Stimulated activated CD8-positive, alpha-beta memory T cell treated with anti-CD3 and anti-CD28 coated beads, Interleukin-4, amount 100 ng/mL, for 48 hours (primary cell): Measurements from ENCODE around the gene TIMP2.

Experiments used
- DNase-seq: peaks from one replicate; pipeline ENCODE4 v3.0.0-alpha.2; 2020

Gene TIMP2

DNA sequence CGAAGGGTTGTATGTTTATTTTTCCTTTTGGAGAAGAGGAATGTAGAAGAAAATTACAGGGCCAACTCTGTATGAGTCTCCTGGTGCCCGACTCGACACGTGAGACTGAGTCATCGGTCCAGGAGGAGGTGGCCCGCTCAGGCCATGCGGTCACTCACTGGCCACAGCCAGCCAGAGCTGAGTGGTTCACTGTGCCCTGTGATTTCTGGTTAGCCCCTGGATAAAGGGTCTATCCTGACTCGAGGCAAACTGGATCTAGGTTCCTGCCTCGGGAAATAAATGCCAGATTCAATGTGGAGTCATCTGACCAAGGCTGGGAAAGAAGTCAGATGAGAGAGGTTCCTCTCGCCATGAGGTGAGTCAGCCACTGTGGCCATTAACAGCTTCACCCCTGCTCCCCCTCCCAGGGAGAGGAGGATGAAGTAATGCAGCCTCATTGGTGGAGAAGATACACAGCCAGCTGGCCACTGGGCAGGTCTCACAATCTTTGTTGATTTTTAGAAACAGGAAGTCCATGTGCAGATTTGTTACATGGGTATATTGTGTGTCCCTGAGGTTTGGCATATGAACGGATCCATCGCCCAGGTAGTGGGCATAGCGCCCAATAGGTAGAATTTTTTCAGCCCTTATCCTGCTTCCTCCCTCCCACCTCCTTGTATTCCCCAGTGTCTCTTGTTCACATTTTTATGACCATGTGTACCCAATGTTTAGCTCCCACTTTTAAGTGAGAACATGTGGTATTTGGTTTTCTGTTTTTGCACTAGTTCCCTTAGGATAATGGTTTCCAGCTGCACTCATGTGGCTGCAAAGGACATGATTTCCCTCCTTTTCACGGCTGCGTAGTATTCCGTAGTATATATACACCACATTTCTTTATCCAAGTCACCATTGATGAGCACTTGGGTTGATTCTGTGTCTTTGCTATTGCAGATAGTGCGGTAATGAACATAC, 62.8 kb downstream of the TIMP2 start:
- no peak for DNase-seq

DNA sequence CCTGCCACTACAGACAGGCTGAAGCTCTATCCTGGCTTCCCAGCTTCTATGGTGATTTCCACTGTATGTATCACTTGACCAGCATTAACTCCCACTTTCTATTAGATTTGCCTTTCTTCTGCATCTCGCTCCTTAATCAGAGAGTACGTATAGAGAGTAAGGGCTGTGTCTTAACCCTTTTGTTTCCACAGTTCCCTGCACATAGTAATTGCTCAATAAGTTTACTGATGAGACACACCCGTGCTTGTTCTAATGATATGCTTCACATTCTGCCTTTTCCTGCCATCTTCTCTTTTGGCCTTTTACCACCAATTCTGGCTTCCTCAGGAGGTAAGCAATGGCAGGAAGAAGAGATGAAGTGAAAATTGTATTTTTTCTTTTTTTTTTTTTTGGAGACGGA, 64.0 kb downstream of the TIMP2 start:
- no peak for DNase-seq

DNA sequence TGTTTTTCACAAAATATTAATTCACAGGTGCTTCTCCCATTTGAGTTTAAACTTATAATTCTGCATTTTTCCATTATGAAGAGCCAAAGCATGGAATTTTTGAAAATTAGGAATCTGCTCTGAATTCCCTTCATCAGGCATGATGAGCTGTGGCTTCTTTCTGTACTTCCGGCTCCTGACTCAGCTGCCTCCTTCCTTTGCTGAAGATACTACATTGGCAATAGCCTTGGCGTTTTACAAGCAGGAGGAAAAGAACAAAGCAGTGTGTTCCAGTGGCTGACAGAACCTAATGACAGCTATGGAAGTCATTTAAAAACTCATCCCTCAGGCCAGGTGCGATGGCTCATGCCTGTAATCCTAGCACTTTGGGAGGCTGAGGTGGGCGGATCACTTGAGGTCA, 66.1 kb downstream of the TIMP2 start:
- no peak for DNase-seq

DNA sequence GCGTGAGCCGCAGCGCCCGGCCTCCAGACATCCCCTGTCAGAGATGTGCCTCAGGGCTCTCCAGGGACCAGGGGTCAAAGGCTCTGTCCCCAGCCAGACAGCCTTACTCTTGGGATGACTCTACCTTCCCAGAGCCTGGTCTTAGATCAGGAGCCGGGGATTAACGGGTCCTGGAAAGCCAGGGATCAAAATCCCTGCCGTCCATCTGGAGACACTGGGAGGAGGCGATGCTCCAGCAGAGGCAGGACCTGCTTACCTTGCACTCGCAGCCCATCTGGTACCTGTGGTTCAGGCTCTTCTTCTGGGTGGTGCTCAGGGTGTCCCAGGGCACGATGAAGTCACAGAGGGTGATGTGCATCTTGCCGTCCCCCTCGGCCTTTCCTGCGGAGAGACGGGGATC, 67.9 kb downstream of the TIMP2 start:
- DNase-seq: no peak

DNA sequence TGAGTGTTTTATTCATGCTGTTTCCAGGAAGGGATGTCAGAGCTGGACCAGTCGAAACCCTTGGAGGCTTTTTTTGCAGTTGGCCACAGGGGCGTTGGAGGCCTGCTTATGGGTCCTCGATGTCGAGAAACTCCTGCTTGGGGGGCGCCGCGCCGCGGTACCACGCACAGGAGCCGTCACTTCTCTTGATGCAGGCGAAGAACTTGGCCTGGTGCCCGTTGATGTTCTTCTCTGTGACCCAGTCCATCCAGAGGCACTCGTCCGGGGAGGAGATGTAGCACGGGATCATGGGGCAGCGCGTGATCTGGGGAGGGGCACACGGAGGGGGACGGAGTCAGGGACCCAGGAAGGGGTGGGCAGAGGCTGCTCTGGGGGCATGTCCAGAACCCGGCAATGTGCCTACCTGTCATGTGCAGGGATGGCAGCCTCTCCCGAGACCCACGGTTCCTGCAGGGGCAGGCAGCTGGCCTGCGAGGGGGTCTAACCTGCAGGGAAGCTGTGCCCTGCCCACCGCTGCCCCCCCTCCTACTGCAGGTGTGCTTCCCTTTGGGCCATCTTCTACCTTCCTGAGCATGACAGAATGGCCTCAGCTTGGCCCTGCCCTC, 69.5 kb downstream of the TIMP2 start:
- DNase-seq: no peak

DNA sequence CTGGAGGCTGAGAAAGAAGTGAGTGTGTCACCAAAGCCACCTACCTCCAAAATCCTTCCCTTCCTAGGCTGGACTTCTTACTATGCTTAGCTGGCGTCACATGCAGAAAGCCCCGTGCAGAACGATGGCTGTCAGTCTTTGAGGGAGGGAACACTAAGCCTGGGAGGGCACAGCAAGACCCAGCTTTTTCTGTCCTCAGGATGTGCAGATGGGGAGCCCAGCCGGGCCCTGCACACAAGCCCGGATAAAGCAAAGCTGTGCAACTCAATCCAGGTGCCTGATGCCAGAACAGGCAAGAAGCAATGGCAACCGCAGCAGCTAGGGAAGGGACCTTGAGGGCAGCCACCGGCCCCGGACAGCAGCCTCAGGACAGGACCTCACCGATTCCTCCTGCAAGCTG, 70.7 kb downstream of the TIMP2 start:
- DNase-seq: no peak

DNA sequence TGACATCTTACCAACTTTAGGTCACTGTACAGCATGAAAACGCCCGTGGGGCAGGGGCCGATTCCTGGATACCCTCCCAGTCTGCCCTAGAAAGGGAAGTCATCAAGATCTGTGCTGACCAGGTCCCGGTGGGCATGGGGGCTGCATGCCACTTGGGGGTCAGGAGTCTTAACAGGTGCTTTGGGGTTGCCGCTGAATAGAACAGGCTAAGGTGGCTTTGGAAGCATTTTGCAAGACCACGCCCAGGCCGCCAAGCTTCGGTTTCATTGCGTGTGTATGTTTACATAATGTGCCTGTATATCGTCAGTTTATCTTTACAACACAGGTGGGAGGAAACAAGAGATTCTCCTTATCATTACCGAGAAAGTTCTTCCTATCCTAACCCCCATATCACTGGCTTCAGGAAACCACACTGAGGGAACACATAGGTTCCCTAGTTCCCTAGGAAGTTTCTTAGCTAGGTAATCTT, 71.2 kb downstream of the TIMP2 start:
- no peak for DNase-seq

DNA sequence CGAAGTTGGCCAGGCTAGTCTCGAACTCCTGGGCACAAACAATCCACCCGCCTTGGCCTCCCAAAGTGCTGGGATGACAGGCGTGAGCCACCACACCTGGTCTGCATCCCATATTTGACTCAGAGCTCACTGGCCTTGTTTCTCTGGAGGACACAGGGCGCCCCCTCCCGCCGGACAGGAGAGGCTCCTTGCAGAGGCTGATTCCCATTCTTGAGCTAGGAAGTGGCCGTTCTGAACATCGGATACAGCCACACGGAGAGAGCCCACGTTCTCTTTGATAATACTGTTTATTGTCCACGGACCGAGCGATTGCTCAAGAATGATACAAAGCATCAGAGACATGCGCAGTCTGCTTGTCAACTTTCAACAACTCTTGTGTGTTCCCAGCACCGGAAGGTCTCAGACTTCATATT, 72.5 kb downstream of the TIMP2 start:
- DNase-seq: no peak

DNA sequence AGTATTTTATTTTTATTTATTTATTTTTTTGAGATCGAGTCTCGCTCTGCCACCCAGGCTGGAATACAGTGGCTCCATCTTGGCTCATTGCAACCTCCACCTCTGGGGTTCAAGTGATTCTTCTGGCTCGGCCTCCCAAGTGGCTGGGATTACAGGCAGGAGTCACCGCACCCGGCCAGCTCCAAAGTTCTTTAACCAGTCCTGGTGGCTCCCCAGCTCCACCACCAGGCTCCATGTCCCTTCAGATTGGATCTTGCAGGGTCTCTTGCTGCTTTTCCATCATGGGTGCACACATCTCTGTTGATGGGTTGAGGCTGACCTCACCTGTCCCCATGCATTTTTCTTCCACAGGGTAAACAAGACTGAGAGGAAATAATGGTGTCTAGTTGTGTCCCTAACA, 76.2 kb downstream of the TIMP2 start:
- DNase-seq: no peak

GRCh38 chr17:78847052-78847451, 78.1 kb downstream of the TIMP2 start:
- no peak for DNase-seq

DNA sequence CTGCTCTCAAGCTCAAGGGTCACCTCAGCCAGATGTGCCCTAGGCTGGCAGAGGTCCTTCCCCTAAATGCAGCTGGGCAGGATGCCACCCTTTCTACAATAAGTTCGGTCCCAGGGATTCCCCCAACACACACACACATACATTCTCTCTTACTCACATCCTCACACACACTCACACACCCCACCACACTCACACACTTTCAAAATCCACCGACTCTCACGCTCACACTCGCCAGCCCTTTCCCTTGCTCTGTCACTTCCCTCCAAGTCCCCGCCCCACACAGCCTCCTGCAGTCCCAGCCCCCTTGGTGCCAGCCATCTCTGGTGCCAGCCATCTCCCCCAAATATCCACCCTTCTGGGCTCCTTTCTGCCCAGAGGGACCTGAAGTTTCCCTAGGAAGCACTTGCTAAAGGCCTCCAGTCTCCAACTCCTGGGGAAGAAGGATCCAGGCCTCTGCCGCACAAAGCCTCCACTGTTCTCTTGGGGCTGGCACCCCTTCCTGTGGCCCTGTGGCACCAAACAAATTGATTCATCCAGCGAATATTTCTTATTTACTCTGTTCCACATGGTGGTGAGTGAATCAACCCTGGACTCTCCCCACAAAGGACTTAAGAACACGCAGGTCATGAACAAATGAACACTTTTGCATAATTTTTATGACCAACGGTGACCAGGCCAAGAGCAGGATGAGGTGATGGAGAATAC, 80.7 kb downstream of the TIMP2 start:
- no peak for DNase-seq

- peak; percentile 72 for DNase-seq
Measured at GRCh38 chr17:78842881-78843565, 82.2 kb downstream of the TIMP2 start.

DNA sequence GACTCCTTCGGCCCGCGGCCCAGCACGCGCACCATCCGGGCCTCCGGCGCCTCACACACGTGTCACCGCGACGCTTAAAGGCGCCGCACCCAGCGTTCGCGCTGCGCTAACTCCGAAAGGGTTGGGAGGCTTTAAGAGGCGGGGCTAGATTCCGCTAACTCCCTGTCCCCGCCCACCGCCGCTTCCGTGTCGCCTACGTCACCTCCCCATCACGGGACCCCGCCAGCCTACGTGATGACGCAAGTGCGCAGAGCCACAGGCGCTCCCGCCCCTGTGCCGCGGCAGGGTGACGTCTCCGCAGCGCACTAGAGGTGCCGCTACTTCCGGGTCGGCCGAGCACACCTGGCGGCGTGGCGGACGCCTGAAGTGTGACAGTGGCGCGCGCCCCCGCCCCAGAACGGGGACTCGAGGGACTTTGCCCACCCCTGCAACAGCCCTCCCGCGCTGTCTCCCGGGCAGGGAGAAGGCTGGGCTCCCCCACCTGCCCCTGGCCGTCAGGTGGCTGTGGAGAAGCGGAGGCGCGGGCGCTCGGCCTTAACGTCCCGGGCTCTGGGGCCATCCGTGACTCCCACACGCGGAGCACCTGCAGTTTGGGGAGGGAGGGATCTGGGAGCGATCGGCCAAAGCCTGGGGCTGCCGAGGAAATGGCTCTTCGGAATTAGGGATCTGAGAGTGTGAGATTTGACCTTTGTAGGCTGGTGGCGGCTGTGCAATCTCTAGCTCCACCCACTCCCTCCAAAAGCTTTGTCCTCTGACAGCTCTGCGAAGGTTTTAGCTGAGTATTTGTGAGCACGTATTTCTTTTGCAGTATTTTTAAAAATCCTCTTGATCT, 84.2 kb downstream of the TIMP2 start, which contains the start of gene USP36:
Gene USP36, minus strand, starts transcription at position 35 of the 832 bp plus-strand sequence. CDS start 4,451 bp downstream, outside the sequence.
- DNase-seq: peak; percentile 100

DNA sequence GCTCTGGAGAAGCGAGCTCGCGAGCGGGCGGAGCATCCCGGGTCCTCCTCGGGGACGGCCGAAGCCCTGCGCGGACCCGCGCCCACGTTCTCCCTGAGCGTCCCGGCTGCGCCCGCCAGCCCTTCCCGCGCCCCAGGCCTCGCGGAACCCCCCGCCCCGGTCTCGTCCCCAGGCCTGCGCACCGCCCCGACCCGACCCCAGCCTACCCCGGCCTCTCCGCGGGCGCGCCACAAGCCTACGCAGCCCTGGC, 84.7 kb downstream of the TIMP2 start:
- DNase-seq: no peak

DNA sequence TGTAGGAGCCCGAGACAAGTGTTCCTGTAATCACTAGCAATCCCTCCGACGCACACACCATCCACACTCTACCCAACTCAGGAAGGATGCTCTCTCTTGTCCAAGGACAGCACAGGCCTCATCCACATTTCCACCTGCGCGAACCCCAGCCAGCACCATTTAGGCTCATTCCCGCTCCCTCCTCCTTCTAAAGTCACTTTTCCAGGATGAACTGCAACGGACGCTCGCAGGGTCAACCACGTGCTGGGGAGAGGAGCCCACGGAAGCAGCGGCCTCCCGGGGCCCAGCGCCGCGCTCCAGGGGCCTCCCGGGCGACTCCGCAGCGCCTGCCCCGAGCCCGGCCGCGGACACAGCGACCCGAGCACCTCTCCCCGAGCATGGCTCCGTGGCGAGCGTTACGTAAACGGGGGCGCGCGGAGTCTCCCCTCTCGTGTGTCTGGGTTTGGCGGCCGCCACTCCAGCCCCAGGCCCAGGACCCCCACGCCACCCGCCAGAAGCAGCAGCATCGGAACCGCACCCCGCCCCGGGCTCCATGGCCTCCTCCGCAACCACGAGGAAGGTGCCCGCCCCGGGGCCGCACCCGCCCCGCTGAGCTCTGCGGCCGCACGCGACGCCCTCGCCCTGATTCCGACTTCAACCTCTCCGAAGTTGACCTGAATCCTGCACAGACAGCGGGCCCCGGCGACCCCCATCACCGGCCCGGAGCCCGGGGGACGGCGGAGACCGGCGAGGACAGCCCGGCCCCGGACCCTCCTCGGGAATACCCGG, 85.2 kb downstream of the TIMP2 start:
- peak; percentile 61 for DNase-seq

GRCh38 chr17:78839235-78839761, 85.9 kb downstream of the TIMP2 start:
- DNase-seq: no peak

DNA sequence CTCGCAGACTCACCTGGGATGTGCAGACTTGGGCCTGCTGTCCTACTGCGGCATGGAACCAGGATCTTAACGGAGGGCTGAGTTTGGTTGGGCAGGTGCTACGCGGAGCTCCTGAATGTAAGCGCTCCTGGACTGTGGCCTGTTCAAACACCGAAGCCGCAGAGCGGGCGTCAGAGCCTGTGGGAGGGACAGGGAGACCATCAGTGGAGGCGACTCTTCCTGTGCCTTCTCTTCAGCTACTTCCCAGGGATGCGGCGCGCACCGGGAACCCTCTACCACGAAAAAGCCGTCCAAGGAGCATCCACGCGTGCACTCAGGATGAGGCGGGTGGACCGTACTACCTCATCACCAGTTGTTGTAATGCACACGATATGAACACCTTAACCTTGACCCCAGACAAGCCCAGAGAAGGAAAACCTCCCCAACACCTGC, 86.6 kb downstream of the TIMP2 start:
- no peak for DNase-seq

DNA sequence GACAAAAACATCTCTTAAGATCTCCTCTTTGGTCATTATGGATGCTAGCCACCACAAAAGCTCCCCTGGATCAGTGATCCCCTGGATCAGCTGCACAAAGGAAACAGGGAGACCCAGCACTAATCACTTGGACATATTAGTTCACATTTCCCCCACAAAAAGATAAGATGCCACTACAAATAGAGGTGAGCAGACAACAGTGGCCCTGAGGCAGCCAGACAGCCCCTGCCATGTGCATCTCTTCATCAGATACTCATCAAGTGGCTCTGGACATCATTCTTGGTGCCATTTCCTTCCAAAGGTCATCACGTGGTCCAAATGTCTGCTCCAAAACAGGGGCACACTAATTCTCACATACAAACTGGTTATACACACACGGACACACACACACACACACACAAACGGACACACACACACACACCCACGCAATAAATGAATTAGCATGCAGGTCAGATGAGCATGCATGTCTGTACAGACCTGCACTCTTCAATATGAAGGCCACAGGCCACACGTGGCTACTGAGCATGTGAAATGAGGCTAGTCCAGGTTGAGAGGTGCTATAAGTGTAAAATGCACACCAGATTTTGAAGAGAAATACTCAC, 88.7 kb downstream of the TIMP2 start:
- DNase-seq: no peak

DNA sequence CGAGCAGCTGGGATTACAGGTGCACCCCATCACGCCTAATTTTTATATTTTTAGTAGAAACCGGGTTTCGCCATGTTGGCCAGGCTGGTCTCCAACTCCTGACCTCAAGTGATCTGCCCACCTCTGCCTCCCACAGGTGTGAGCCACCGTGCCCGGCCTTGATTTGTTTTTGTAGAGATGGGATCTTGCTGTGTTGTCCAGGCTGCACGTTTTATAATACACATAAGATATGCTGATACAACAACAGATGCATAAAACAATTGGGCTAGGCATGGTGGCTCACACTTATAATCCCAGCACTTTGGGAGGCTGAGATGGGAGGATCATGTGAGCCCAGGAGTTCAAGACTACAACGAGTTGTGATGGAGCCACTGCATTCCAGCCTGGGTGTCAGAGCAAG, 90.6 kb downstream of the TIMP2 start:
- no peak for DNase-seq

DNA sequence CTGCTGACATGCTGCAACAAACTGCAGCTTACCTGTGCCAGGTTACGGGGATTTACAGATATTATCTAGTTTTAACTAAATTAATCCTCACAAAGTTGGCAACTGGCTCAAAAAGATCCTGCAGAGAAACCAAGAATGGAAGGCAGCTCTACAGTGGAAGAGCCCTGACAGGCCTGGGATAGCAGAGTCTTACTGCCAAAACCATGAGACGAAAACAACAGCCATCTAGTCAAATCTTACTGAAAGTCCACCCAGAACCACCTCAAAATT, 92.7 kb downstream of the TIMP2 start:
- no peak for DNase-seq
